Mesothelial cell of epicardium (in vitro differentiated cells): ENCODE results near the gene TDO2. TPM values are rescaled to one million over a fixed set of nuclear protein-coding genes. Genes with fewer than 3 reads are reported as not detected.

Experiments
- DNase-seq, 2 experiments: peaks; one replicate each; pipeline ENCODE4 v3.0.0; 2021; ENCODE audit warnings: low spot score in 2 of 2; ENCODE audit not compliant: unreplicated experiment in 2 of 2
- H3K27ac Mint-ChIP-seq: 2 replicates; pipeline ENCODE4 v1.8.0; 2021; ENCODE audit warnings: mixed read lengths
- H3K27me3 Mint-ChIP-seq: 2 replicates; pipeline ENCODE4 v1.8.0; 2021; ENCODE audit warnings: low read depth, mixed read lengths
- H3K36me3 Mint-ChIP-seq: 2 replicates; pipeline ENCODE4 v1.8.0; 2021; ENCODE audit warnings: mixed read lengths
- H3K4me1 Mint-ChIP-seq: 2 replicates; pipeline ENCODE4 v1.8.0; 2021; ENCODE audit warnings: mixed read lengths
- H3K4me3 Mint-ChIP-seq: 2 replicates; pipeline ENCODE4 v1.8.0; 2021; ENCODE audit warnings: mild to moderate bottlenecking, moderate library complexity, mixed read lengths
- H3K9me3 Mint-ChIP-seq: 2 replicates; pipeline ENCODE4 v1.8.0; 2021; ENCODE audit warnings: mixed read lengths
- CTCF ChIP-seq: fragments of 200-600 bp; sonication (generic); IDR thresholded peaks from one replicate; pipeline ENCODE4 v1.5.0; 2021; ENCODE audit warnings: antibody characterized with exemption; ENCODE audit not compliant: unreplicated experiment
- total RNA-seq: library from RNA; stranded (reverse); gene quantifications from 3 replicates; pipeline ENCODE4 v1.2.1, GENCODE V29; 2021

TDO2 gene
- total RNA-seq, 1 donor from 2014 or later = 5.8 TPM

GRCh38 chr4:155946486-155946885 is 43.0 kb downstream of the TDO2 start:
- Mint-ChIP-seq H3K27me3 (no peaks in the 10 kb centered on the region), H3K36me3 (no peaks in the 10 kb centered on the region), H3K27ac (no peak overlapping the region), H3K4me3 (no peak overlapping the region), H3K4me1 (peaks cover 11% of the 10 kb centered on the region), H3K9me3 (no peaks in the 10 kb centered on the region)
- TF ChIP-seq CTCF = no peak
- no peak for DNase-seq

- Mint-ChIP-seq H3K4me1 (peaks cover 14% of the 10 kb centered on the region), H3K4me3 (no peak overlapping the region), H3K9me3 (no peaks in the 10 kb centered on the region), H3K27me3 (no peaks in the 10 kb centered on the region), H3K27ac (no peak overlapping the region), H3K36me3 (no peaks in the 10 kb centered on the region)
- no peak for TF ChIP-seq CTCF
- DNase-seq = no peak
These were observed 45.0 kb downstream of the TDO2 start for GRCh38 chr4:155948541-155948940.

DNA sequence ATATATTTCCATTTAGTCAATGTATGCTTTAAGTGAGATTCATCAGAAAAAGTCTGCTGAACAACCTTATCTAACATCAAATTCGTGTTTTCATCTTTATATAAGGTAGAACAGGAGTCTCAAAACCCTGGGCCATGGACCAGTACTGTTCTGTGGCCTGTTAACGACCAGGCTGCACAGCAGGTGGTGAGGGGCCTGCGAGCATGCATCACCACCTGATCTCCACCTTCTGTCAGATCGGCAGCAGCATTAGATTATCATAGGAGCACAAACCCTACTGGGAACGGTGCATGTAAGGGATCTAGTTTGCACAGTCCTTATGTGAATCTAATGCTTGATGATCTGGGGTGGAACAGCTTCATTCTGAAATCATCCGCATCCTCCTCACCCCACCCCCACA is 47.0 kb downstream of the TDO2 start:
- TF ChIP-seq CTCF = no peak
- no peak overlapping the region for H3K27ac Mint-ChIP-seq
- no peak for DNase-seq
- no peaks in the 10 kb centered on the region for H3K9me3 Mint-ChIP-seq
- no peak overlapping the region for H3K4me3 Mint-ChIP-seq
- no peaks in the 10 kb centered on the region for H3K27me3 Mint-ChIP-seq
- H3K36me3 Mint-ChIP-seq = no peaks in the 10 kb centered on the region
- H3K4me1 Mint-ChIP-seq = peaks cover 16% of the 10 kb centered on the region

DNA sequence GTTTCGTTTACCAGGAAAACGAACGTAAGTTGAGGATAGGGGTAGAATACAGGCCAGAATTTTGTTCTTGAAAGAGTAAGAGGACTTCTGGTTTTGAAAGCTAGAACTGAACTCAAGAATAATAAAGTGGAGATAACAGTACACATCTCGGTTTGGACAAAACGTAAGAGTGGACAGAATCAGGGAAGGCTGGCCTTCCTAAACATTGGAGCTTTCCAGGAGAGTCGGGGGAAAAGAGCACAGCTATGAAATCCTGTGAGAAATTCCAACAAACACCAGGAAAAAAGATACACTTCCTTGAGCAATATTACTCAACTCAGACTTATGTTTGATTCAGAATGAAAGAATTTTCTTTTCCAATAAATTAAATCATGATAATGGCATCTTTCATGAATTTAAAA is 49.0 kb downstream of the TDO2 start:
- Mint-ChIP-seq H3K4me3 (peak overlapping the region; percentile 22), H3K9me3 (peaks cover 2% of the 10 kb centered on the region), H3K36me3 (no peaks in the 10 kb centered on the region), H3K27me3 (no peaks in the 10 kb centered on the region), H3K27ac (peak overlapping the region; percentile 70), H3K4me1 (peaks cover 16% of the 10 kb centered on the region)
- no peak for TF ChIP-seq CTCF
- DNase-seq = no peak

DNA sequence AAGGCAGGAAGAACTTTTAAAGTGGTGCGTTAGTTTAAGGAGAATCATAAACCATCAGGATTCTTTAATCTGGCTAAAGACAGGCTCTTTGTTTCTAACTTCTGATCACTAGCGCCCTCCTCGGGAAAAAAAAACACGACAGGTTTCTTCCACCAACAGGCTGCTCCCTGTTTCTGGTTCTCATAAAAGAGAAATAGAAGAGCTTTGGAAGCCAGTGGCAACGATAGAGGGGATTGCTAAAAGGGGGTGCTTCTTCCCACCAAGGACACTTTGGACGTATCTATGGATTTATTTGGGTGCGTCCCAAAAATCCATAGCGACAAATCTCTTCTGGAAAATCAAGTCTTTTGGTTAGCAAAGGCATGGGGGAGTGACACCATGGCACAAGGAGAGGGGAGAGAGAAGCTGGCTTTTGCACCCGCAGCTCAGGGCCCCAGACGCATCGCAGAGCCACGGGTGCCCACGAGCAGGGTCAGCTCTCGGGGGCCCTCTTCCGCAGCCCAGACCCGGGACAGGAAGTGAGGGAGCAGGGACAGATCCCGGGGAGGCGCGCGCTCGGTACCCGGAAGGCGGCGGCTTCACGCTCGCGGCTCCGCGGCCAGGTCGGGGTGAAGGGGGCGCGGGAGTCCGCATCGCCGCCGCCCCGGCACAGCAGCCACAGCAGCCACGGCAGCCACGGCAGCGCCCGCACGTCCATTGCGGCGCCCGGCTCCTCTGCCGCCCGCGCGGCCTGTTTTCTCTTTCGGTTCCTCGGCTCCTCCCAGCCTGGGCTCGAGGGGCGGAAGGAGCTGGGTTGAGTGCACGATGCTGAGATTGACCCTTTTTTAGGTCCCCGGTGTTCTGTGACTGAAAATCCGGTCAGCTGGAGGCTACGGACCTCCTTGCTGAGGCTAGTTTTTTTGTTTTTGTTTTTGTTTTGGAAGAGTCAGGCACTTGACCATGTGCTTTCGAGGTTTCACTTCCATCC is 49.9 kb downstream of the TDO2 start, which contains the start of gene CTSO:
CTSO (minus strand) TSS at position 716 of the 967 bp plus-strand sequence; CDS start at position 697, 19 bp downstream.
- peak within 1 kb of the TSS; percentile 99 for H3K27ac Mint-ChIP-seq
- peak within 1 kb of the TSS; percentile 92 for H3K4me3 Mint-ChIP-seq
- H3K4me1 Mint-ChIP-seq = peaks cover 14% of the 10 kb centered on the region
- peak; percentile 50 for TF ChIP-seq CTCF
- peak in 1 of 2 experiments; percentile 49 for DNase-seq
- no peaks in the 10 kb centered on the region for H3K36me3 Mint-ChIP-seq
- H3K9me3 Mint-ChIP-seq = peaks cover 4% of the 10 kb centered on the region
- no peaks in the 10 kb centered on the region for H3K27me3 Mint-ChIP-seq
